Measurements from ENCODE around the gene UPK3B. TPM values are rescaled to one million over a fixed set of nuclear protein-coding genes. Genes with fewer than 3 reads are reported as not detected.
"Not testable (repeated sequence)": the region's sequence is repeated elsewhere in the genome, so short reads cannot be mapped to it uniquely, and the experiment has no call there.

Gene UPK3B
- total and polyA plus RNA-seq, 10 of the 15 experiments (the other 5 are each of a cell fraction or from before 2014, with no cell fraction given): 0.16 to 0.72 (median 0.27) TPM; not detected in 5

GRCh38 chr7:76497918-76498582, 12.3 kb upstream of the UPK3B start:
- SMC1A ChIA-PET (ENCODE audit: uncharacterized antibody, unreplicated experiment); H3K36me3 ChIP-seq (ENCODE audit: control insufficient read depth in 2 of 2, insufficient read depth in 2 of 2, low read length in 1 of 2); H3K27me3 ChIP-seq (replicated peaks in 1 of 2; ENCODE audit: control insufficient read depth in 2 of 2, insufficient read depth in 2 of 2, low read length in 1 of 2); H3K79me2 ChIP-seq (ENCODE audit: control insufficient read depth, insufficient read depth, low read length); H3K9ac ChIP-seq (ENCODE audit: control insufficient read depth, insufficient read depth, low read length); H4K20me1 ChIP-seq (ENCODE audit: control insufficient read depth, insufficient read depth); FAIRE-seq; H3K4me2 ChIP-seq (ENCODE audit: control insufficient read depth, insufficient read depth); H3K27ac ChIP-seq (ENCODE audit: control insufficient read depth, insufficient read depth); H3K4me3 ChIP-seq; in situ Hi-C loops (cut with MboI); DNase-seq (ENCODE audit: low read depth, low spot score); H3K4me1 ChIP-seq (ENCODE audit: control insufficient read depth, insufficient read depth, low read length); RAD21 ChIA-PET (ENCODE audit: unreplicated experiment); ATAC-seq; CTCF ChIA-PET; intact Hi-C loops (cut with micrococcal nuclease; ENCODE audit: unreplicated experiment); H2AFZ ChIP-seq (ENCODE audit: control insufficient read depth, low read depth, low read length); BruUV-seq (replicated peaks); POLR2A ChIA-PET; H3K9me3 ChIP-seq (replicated peaks; ENCODE audit: control insufficient read depth, insufficient read depth, low read length): not testable (repeated sequence)
- 98% methylated on average over 5 of the region's 27 CpGs for WGBS (ENCODE audit: insufficient coverage, insufficient replicate concordance, low lambda C conversion rate, missing lambda C conversion rate)

GRCh38 chr7:76498583-76499200, 11.7 kb upstream of the UPK3B start:
- DNase-seq (ENCODE audit: low read depth, low spot score); H3K4me2 ChIP-seq (ENCODE audit: control insufficient read depth, insufficient read depth); H3K36me3 ChIP-seq (ENCODE audit: control insufficient read depth in 2 of 2, insufficient read depth in 2 of 2, low read length in 1 of 2); H4K20me1 ChIP-seq (ENCODE audit: control insufficient read depth, insufficient read depth); H3K27me3 ChIP-seq (replicated peaks in 1 of 2; ENCODE audit: control insufficient read depth in 2 of 2, insufficient read depth in 2 of 2, low read length in 1 of 2); intact Hi-C loops (cut with micrococcal nuclease; ENCODE audit: unreplicated experiment); H3K4me1 ChIP-seq (ENCODE audit: control insufficient read depth, insufficient read depth, low read length); CTCF ChIA-PET; H3K9me3 ChIP-seq (replicated peaks; ENCODE audit: control insufficient read depth, insufficient read depth, low read length); H3K79me2 ChIP-seq (ENCODE audit: control insufficient read depth, insufficient read depth, low read length); BruUV-seq (replicated peaks); H3K27ac ChIP-seq (ENCODE audit: control insufficient read depth, insufficient read depth); H2AFZ ChIP-seq (ENCODE audit: control insufficient read depth, low read depth, low read length); H3K4me3 ChIP-seq; SMC1A ChIA-PET (ENCODE audit: uncharacterized antibody, unreplicated experiment); POLR2A ChIA-PET; H3K9ac ChIP-seq (ENCODE audit: control insufficient read depth, insufficient read depth, low read length); ATAC-seq; in situ Hi-C loops (cut with MboI); FAIRE-seq: not testable (repeated sequence)
- 95% methylated on average over 8 of the region's 10 CpGs for WGBS (ENCODE audit: insufficient coverage, insufficient replicate concordance, low lambda C conversion rate, missing lambda C conversion rate)
- RAD21 ChIA-PET (ENCODE audit: unreplicated experiment): interaction anchor here (1.2 kb wide), 1 partner anchor 179 kb away, joined by 3 read pairs; no protein-coding TSS in a partner anchor

GRCh38 chr7:76499201-76499923, 11.0 kb upstream of the UPK3B start:
- H3K36me3 ChIP-seq (ENCODE audit: control insufficient read depth in 2 of 2, insufficient read depth in 2 of 2, low read length in 1 of 2); H3K4me1 ChIP-seq (ENCODE audit: control insufficient read depth, insufficient read depth, low read length); POLR2A ChIA-PET; H3K9me3 ChIP-seq (replicated peaks; ENCODE audit: control insufficient read depth, insufficient read depth, low read length); intact Hi-C loops (cut with micrococcal nuclease; ENCODE audit: unreplicated experiment); BruUV-seq (replicated peaks); CTCF ChIA-PET; DNase-seq (ENCODE audit: low read depth, low spot score); H3K27me3 ChIP-seq (replicated peaks in 1 of 2; ENCODE audit: control insufficient read depth in 2 of 2, insufficient read depth in 2 of 2, low read length in 1 of 2); H2AFZ ChIP-seq (ENCODE audit: control insufficient read depth, low read depth, low read length); H4K20me1 ChIP-seq (ENCODE audit: control insufficient read depth, insufficient read depth); H3K79me2 ChIP-seq (ENCODE audit: control insufficient read depth, insufficient read depth, low read length); H3K4me3 ChIP-seq; H3K9ac ChIP-seq (ENCODE audit: control insufficient read depth, insufficient read depth, low read length); H3K4me2 ChIP-seq (ENCODE audit: control insufficient read depth, insufficient read depth); H3K27ac ChIP-seq (ENCODE audit: control insufficient read depth, insufficient read depth); in situ Hi-C loops (cut with MboI); SMC1A ChIA-PET (ENCODE audit: uncharacterized antibody, unreplicated experiment): not testable (repeated sequence)
- ATAC-seq (peak; percentile 58), FAIRE-seq (peak; percentile 52)
- RAD21 ChIA-PET (ENCODE audit: unreplicated experiment): interaction anchor here (1.2 kb wide), 1 partner anchor 180 kb away, joined by 3 read pairs; no protein-coding TSS in a partner anchor
- 58% methylated on average over 14 of the region's 28 CpGs for WGBS (ENCODE audit: insufficient coverage, insufficient replicate concordance, low lambda C conversion rate, missing lambda C conversion rate)

GRCh38 chr7:76499924-76500241, 10.5 kb upstream of the UPK3B start:
- H3K9me3 ChIP-seq (replicated peaks; ENCODE audit: control insufficient read depth, insufficient read depth, low read length); POLR2A ChIA-PET; H3K27me3 ChIP-seq (replicated peaks in 1 of 2; ENCODE audit: control insufficient read depth in 2 of 2, insufficient read depth in 2 of 2, low read length in 1 of 2); H3K4me1 ChIP-seq (ENCODE audit: control insufficient read depth, insufficient read depth, low read length); DNase-seq (ENCODE audit: low read depth, low spot score); H3K27ac ChIP-seq (ENCODE audit: control insufficient read depth, insufficient read depth); CTCF ChIA-PET; H3K36me3 ChIP-seq (ENCODE audit: control insufficient read depth in 2 of 2, insufficient read depth in 2 of 2, low read length in 1 of 2); H3K9ac ChIP-seq (ENCODE audit: control insufficient read depth, insufficient read depth, low read length); intact Hi-C loops (cut with micrococcal nuclease; ENCODE audit: unreplicated experiment); H2AFZ ChIP-seq (ENCODE audit: control insufficient read depth, low read depth, low read length); H3K4me2 ChIP-seq (ENCODE audit: control insufficient read depth, insufficient read depth); H3K4me3 ChIP-seq; BruUV-seq (replicated peaks); H3K79me2 ChIP-seq (ENCODE audit: control insufficient read depth, insufficient read depth, low read length); SMC1A ChIA-PET (ENCODE audit: uncharacterized antibody, unreplicated experiment); H4K20me1 ChIP-seq (ENCODE audit: control insufficient read depth, insufficient read depth): not testable (repeated sequence)
- WGBS (ENCODE audit: insufficient coverage, insufficient replicate concordance, low lambda C conversion rate, missing lambda C conversion rate): 2% methylated on average over 11 of the region's 19 CpGs
- FAIRE-seq (peak; percentile 81), ATAC-seq (peak; percentile 95)
- RAD21 ChIA-PET (ENCODE audit: unreplicated experiment): interaction anchor here (1.2 kb wide), 1 partner anchor 180 kb away, joined by 3 read pairs; no protein-coding TSS in a partner anchor
- in situ Hi-C loops (cut with MboI): loop anchor here (25.0 kb wide), 1 partner anchor 512 kb away; no protein-coding TSS in a partner anchor

All from GM12878 (cell line).